ENCODE measurements around the gene ARHGEF28. TPM values are rescaled to one million over a fixed set of nuclear protein-coding genes. Genes with fewer than 3 reads are reported as not detected.
A peak's percentile ranks its signal among the peaks of the same experiment; 100 is the strongest.

The ARHGEF28 gene
- total RNA-seq, 1 donor from 2014 or later, result 37.4 TPM

- H3K36me3 ChIP-seq (ENCODE audit: control insufficient read depth, insufficient read depth, low read length), result no peaks in the 10 kb centered on the region
- DNase-seq (ENCODE audit: low read depth), result peak; percentile 91
Observed at GRCh38 chr5:73764586-73764985, 138.6 kb downstream of the ARHGEF28 start.

DNA sequence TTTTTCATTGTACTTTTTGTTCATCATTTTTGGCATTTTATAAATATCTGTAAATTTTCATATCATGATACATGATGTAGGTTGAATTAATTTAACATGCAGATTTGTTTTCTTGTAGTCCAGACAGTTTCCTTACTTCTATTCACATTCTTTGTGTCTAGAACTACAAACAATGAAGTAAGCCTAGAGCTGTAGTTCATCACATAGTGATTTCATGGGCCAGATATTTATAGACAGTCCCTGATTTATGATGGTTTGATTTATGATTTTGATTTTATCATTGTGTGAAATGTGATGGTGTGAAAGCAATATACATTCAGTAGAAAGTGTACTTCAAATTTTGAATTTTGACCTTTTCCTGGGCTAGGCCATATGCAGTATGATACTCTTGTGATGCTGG, 139.0 kb downstream of the ARHGEF28 start:
- Histone ChIP-seq H3K4me3 (ENCODE audit: low read depth, low read length) (no peak overlapping the region), H3K36me3 (ENCODE audit: control insufficient read depth, insufficient read depth, low read length) (no peaks in the 10 kb centered on the region), H3K27me3 (ENCODE audit: control insufficient read depth, insufficient read depth, low read length) (no peaks in the 10 kb centered on the region)
- DNase-seq (ENCODE audit: low read depth) (no peak), FAIRE-seq (no peak)
- TF ChIP-seq CTCF (IDR thresholded peaks at IDR 0.05; ENCODE audit: insufficient read depth, low read length, severe bottlenecking), result no peak

More at GRCh38 chr5:73764586-73764985, 138.6 kb downstream of the ARHGEF28 start:
- no peak overlapping the region for H3K4me3 ChIP-seq (ENCODE audit: low read depth, low read length)
- no peak for TF ChIP-seq CTCF (IDR thresholded peaks at IDR 0.05; ENCODE audit: insufficient read depth, low read length, severe bottlenecking)
- FAIRE-seq, result peak; percentile 52
- H3K27me3 ChIP-seq (ENCODE audit: control insufficient read depth, insufficient read depth, low read length), result no peaks in the 10 kb centered on the region

DNA sequence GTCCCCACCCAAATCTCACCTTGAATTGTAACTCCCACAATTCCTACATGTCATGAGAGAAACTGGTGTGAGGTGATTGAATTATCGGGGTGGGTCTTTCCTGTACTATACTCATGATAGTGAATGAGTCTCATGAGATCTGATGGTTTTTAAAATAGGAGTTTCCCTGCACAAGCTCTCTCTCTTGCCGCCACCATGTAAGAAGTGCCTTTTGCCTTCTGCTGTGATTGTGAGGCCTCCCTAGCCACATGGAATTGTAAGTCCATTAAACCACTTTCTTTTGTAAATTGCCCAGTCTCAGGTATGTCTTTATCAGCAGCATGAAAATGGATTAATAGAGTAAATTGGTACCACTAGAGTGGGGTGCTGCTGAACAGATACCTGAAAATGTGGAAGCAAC, 140.9 kb downstream of the ARHGEF28 start:
- Histone ChIP-seq H3K27me3 (ENCODE audit: control insufficient read depth, insufficient read depth, low read length) (no peaks in the 10 kb centered on the region), H3K4me3 (ENCODE audit: low read depth, low read length) (no peak overlapping the region), H3K36me3 (ENCODE audit: control insufficient read depth, insufficient read depth, low read length) (no peaks in the 10 kb centered on the region)
- TF ChIP-seq CTCF (IDR thresholded peaks at IDR 0.05; ENCODE audit: insufficient read depth, low read length, severe bottlenecking), result no peak
- FAIRE-seq (no peak), DNase-seq (ENCODE audit: low read depth) (no peak)

DNA sequence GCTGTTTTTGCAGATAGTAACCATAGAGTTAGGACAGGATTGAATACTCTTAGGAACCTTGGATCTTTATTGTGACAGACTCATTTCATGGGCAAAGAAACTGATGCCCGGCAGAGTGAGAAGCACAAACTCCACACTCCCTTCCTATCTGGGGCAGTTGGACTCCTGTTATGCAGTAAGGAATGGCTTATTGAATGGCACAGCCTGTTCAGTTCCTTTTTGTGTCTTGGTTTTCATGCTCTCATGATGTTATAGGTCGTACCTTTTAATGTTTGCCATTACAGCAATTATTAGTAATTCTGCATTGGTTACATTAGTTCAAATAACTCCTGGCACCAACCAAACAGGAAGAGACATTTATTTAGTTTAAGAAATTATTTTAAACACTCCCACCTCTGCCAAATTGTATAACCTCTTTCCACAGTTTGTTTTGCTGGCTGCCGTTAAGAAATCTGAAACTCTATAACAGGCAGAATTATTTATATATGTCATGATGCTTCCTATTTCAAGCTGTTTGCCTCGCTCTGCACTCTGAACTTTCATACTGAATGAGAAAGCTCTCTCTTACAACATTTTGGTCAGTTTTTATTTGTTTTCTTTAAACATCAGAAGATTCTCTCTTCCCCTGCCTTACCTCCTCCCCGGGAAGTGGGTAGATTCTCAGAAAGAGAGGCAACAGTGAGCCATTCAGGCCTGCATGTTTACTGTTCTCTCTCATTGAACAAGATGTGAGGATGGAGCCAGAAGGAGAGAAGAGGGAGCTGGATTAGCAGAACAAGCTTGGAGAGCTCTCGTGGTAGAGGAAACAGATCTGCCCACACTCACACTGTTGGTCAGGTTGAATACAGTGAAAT, 144.4 kb downstream of the ARHGEF28 start:
- Histone ChIP-seq H3K36me3 (ENCODE audit: control insufficient read depth, insufficient read depth, low read length) (peaks cover 1% of the 10 kb centered on the region), H3K4me3 (ENCODE audit: low read depth, low read length) (no peak overlapping the region), H3K27me3 (ENCODE audit: control insufficient read depth, insufficient read depth, low read length) (no peaks in the 10 kb centered on the region)
- no peak for FAIRE-seq
- no peak for DNase-seq (ENCODE audit: low read depth)
- no peak for TF ChIP-seq CTCF (IDR thresholded peaks at IDR 0.05; ENCODE audit: insufficient read depth, low read length, severe bottlenecking)

GRCh38 chr5:73774924-73775323, 148.9 kb downstream of the ARHGEF28 start:
- H3K27me3 ChIP-seq (ENCODE audit: control insufficient read depth, insufficient read depth, low read length), result no peaks in the 10 kb centered on the region
- FAIRE-seq (no peak), DNase-seq (ENCODE audit: low read depth) (no peak)
- H3K4me3 ChIP-seq (ENCODE audit: low read depth, low read length), result no peak overlapping the region
- no peak for TF ChIP-seq CTCF (IDR thresholded peaks at IDR 0.05; ENCODE audit: insufficient read depth, low read length, severe bottlenecking)
- peaks cover 1% of the 10 kb centered on the region for H3K36me3 ChIP-seq (ENCODE audit: control insufficient read depth, insufficient read depth, low read length)

Data from bronchial epithelial cell (primary cell).